K562 (cell line): Measurements from ENCODE around the gene TVP23B. TPM values are rescaled to one million over a fixed set of nuclear protein-coding genes. Genes with fewer than 3 reads are reported as not detected.
"Not testable (repeated sequence)": the region's sequence is repeated elsewhere in the genome, so short reads cannot be mapped to it uniquely, and the experiment has no call there.

Experiments
- ATAC-seq: fragments of 200-7000 bp; cut with Tn5 transposase; 3 replicates; pipeline ENCODE4 v1.9.1; 2020; ENCODE audit warnings: moderate library complexity
- BruUV-seq: library from RNA; stranded (reverse); fragments of 400-500 nt; replicated peaks from 2 replicates; lab custom pipeline; 2021; lab: Mats Ljungman, UMichigan
- CTCF ChIA-PET: fragments of 300-600 bp; formaldehyde crosslinking; extraction: SDS; loops from one replicate; lab custom pipeline; 2021; ENCODE audit warnings: low intra/inter-chr PET ratio; lab: Yijun Ruan, JAX
- POLR2A ChIA-PET: fragments of 300-600, 350-650 bp; sonication (Branson Sonifier 250); formaldehyde crosslinking; extraction: SDS; loops from one replicate; lab custom pipeline; 2021; ENCODE audit warnings: antibody characterized with exemption, inconsistent platforms; lab: Yijun Ruan, JAX
- DNase-seq, 4 experiments: peaks; one replicate each; pipeline versions ENCODE4 v3.0.0 to v3.0.0-alpha.2; 2011 to 2018; ENCODE audit warnings: low spot score in 3 of 4, mixed read lengths in 3 of 4; ENCODE audit errors: extremely low read depth in 1 of 4
- FAIRE-seq: peaks from 2 replicates; lab custom pipeline; 2011; peaks lifted over from hg19 to GRCh38; lab: Jason Lieb, UNC
- H2AFZ ChIP-seq: 2 replicates; pipeline ENCODE4 v1.6.0; 2011; ENCODE audit warnings: low read depth, low read length, control low read depth, inconsistent platforms
- H3K27ac ChIP-seq: fragments of 200-600 bp; 3 replicates; pipeline ENCODE4 v1.8.0; 2011; ENCODE audit warnings: low read depth, mild to moderate bottlenecking, control low read depth, inconsistent platforms, low read length, moderate library complexity, mixed read lengths; ENCODE audit errors: extremely low read depth
- H3K27me3 ChIP-seq, 2 experiments: fragments of 300-600 bp in 1 of 2; 2 replicates in 1 of 2; 3 replicates in 1 of 2; pipeline versions ENCODE4 v1.6.0 to v1.8.0; 2011; ENCODE audit warnings: inconsistent platforms in 2 of 2, low read length in 2 of 2, mild to moderate bottlenecking in 1 of 2, mixed read lengths in 1 of 2, moderate library complexity in 1 of 2; ENCODE audit not compliant: control insufficient read depth in 2 of 2, insufficient read depth in 2 of 2
- H3K36me3 ChIP-seq: fragments of 300-600 bp; 3 replicates; pipeline ENCODE4 v1.8.0; 2011; ENCODE audit warnings: mild to moderate bottlenecking, low read length, inconsistent platforms; ENCODE audit not compliant: control insufficient read depth, insufficient read depth
- H3K4me1 ChIP-seq, 2 experiments: fragments of 200-600 bp in 1 of 2; replicated peaks in 1 of 2; 2 replicates in 1 of 2; 3 replicates in 1 of 2; pipeline versions ENCODE4 v1.5.1 to v1.8.0; 2011; ENCODE audit warnings: inconsistent platforms in 2 of 2, low read length in 2 of 2, mild to moderate bottlenecking in 1 of 2, mixed read lengths in 1 of 2, moderate library complexity in 1 of 2; ENCODE audit not compliant: control insufficient read depth in 2 of 2, insufficient read depth in 2 of 2
- H3K4me2 ChIP-seq: 2 replicates; pipeline ENCODE4 v1.6.1; 2011; ENCODE audit warnings: low read length, control low read depth, inconsistent platforms, mixed read lengths; ENCODE audit not compliant: insufficient read depth
- H3K4me3 ChIP-seq: fragments of 200-600 bp; sonication (generic), shearing (Covaris generic); 2 replicates; pipeline ENCODE4 v1.5.1; 2016; ENCODE audit warnings: control low read depth, inconsistent platforms
- H3K79me2 ChIP-seq: fragments of 200-600 bp; 3 replicates; pipeline ENCODE4 v1.8.0; 2011; ENCODE audit warnings: low read length, inconsistent platforms; ENCODE audit not compliant: control insufficient read depth, insufficient read depth
- H3K9ac ChIP-seq, 2 experiments: 2 replicates each; pipeline versions ENCODE4 v1.6.0 to v1.6.1; 2011; ENCODE audit warnings: low read depth in 2 of 2, low read length in 2 of 2, control low read depth in 1 of 2, inconsistent platforms in 1 of 2, mild to moderate bottlenecking in 1 of 2, mixed read lengths in 1 of 2; ENCODE audit not compliant: insufficient read depth in 1 of 2
- H3K9me1 ChIP-seq: one replicate; pipeline ENCODE4 v1.6.0; 2011; ENCODE audit warnings: inconsistent platforms, mild to moderate bottlenecking, low read length, moderate library complexity; ENCODE audit not compliant: control insufficient read depth, insufficient read depth
- H3K9me3 ChIP-seq: replicated peaks from 2 replicates; pipeline ENCODE4 v1.5.1; 2011; ENCODE audit warnings: low read depth, low read length, inconsistent platforms; ENCODE audit not compliant: control insufficient read depth, insufficient read depth
- H4K20me1 ChIP-seq: replicated peaks from 2 replicates; pipeline ENCODE4 v1.6.1; 2011; ENCODE audit warnings: low read length, inconsistent platforms, mixed read lengths; ENCODE audit not compliant: control insufficient read depth, insufficient read depth
- WGBS: fragments of 100-300 bp; shearing (Covaris generic); methylation state at CpG from one replicate; pipeline ENCODE4 v1.1.6; 2016; ENCODE audit warnings: low coverage, mixed read lengths; ENCODE audit not compliant: insufficient coverage; ENCODE audit errors: missing lambda C conversion rate; 5-methylcytosine and 5-hydroxymethylcytosine counted together
- in situ Hi-C: fragments of 300-500 bp; cut with MboI; formaldehyde crosslinking; loops from 4 replicates; pipeline ENCODE4 v1.15.0; 2018; ENCODE audit warnings: inconsistent platforms, mixed read lengths
- intact Hi-C: fragments of 100-400 bp; cut with micrococcal nuclease; formaldehyde crosslinking; loops from 2 replicates; pipeline ENCODE4 v1.14.2; 2022
- polyA plus RNA-seq, 8 experiments: library from polyadenylated mRNA; depleted of rRNA in 4 of 8; stranded (reverse) in 5 of 8; unstranded in 3 of 8; fragments of >200 nt; fragmentation: Nextera tagmentation in 2 of 8; fragmentation: Illumina TruSeq in 1 of 8; extraction: Ambion mirVana in 2 of 8; extraction: Trizol in 1 of 8; gene quantifications; 2 replicates each; pipeline versions ENCODE4 v1.2.1 to v1.2.3, GENCODE V29; 2011 to 2014; ENCODE audit warnings: inconsistent platforms in 1 of 8, missing spikeins in 1 of 8
- total RNA-seq, 7 experiments: library from RNA; depleted of rRNA in 6 of 7; stranded (reverse); fragments of >200 nt in 6 of 7; fragmentation: Illumina TruSeq in 2 of 7; extraction: Trizol in 2 of 7; gene quantifications; 2 replicates each; pipeline versions ENCODE4 v1.2.1 to v1.2.3, GENCODE V29; 2011 to 2021; ENCODE audit warnings: low replicate concordance in 1 of 7

TVP23B gene
- total and polyA plus RNA-seq, 9 of the 15 experiments (the other 6 are each of a cell fraction or from before 2014, with no cell fraction given) = 10.4 to 52.8 (median 15.8) TPM

DNA sequence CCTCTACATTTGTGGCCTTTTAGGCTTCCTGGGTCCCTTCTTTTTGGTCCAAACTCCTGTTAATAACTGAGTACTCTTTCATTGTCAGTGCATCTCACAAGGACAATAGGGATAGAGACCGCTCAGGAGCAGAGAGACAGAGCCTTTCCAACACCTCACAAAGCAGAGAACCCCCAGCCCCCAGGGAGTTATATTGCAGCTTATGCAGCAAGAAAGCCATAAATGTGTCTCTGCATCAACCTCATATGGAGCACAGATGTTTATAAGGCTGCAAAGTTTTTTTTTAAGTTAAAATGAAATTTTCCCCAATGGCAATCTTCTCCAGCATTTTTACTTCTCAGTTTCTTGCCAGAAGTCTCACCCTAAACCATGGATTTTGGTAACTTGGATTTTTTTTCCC lies 30.7 kb upstream of the TVP23B start:
- H3K27me3 ChIP-seq, H3K9me3 ChIP-seq, H3K79me2 ChIP-seq, H3K36me3 ChIP-seq, intact Hi-C loops, ATAC-seq, BruUV-seq, H2AFZ ChIP-seq, H3K9ac ChIP-seq, in situ Hi-C loops, H3K4me2 ChIP-seq, DNase-seq, H3K9me1 ChIP-seq, H3K4me3 ChIP-seq, H3K4me1 ChIP-seq, H4K20me1 ChIP-seq, POLR2A ChIA-PET, CTCF ChIA-PET, FAIRE-seq, H3K27ac ChIP-seq: not testable (repeated sequence)
- no CpG with 5 or more reads among the region's 1 CpG for WGBS

DNA sequence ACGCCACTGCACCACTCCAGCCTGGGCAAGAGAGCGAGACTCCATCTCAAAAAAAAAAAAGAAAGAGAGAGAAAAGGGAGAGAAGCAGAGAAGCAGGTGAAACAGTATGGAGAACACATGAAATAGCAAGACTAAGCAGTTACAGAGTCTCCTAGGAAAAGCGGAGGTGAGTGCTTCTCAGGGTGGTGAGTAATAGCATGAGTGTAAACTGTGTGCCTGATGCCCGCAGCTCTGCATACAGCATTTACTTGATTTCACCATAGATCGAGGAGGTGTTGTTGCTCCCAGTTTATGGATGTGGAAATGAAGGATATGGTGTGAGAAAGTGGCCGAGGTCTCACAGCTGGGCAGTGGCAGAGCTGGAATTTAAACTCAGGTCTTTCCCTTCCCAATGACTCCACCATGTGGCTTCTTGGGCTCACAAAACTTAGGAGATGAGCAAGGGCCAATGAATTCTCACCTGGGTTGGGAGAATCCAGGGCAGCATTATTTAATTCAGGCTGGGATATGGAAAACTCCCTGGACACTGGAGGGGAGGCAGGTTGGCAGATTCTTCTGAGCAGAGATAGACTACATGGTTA lies 27.1 kb upstream of the TVP23B start:
- CTCF ChIA-PET = not testable (repeated sequence)

DNA sequence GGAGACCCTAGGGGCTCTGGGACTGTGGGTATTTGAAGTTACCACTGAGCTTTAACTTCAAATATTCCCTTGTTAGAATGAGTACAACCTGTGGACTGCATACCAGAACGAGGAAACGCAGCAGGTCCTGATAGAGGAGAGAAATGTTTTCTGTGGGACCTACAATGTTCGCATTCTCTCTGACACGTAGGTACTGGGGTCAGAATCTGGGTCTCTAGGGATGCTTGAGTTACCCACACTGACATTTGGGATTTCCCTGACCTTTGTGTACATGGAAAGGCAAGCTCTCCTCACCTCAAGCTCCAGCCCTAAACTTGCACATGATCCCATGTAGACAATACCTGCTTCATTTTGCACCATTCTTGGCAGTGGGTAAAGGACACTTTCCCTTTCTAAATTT lies 25.0 kb upstream of the TVP23B start:
- H3K4me2 ChIP-seq, POLR2A ChIA-PET, H3K27me3 ChIP-seq, H3K4me1 ChIP-seq, H4K20me1 ChIP-seq, DNase-seq, BruUV-seq, intact Hi-C loops, H3K79me2 ChIP-seq, H3K9me1 ChIP-seq, H2AFZ ChIP-seq, ATAC-seq, FAIRE-seq, H3K27ac ChIP-seq, CTCF ChIA-PET, H3K36me3 ChIP-seq, H3K9ac ChIP-seq, H3K4me3 ChIP-seq, in situ Hi-C loops, H3K9me3 ChIP-seq: not testable (repeated sequence)
- 0% methylated on average over 1 of the region's 4 CpGs for WGBS

More for the DNA sequence above, 27.1 kb upstream of the TVP23B start:
- H3K4me2 ChIP-seq, H3K9me1 ChIP-seq, H2AFZ ChIP-seq, H3K27me3 ChIP-seq, H3K9ac ChIP-seq, H3K4me1 ChIP-seq, H3K27ac ChIP-seq, H3K79me2 ChIP-seq, intact Hi-C loops, in situ Hi-C loops, POLR2A ChIA-PET, BruUV-seq, H3K9me3 ChIP-seq, H3K36me3 ChIP-seq, H4K20me1 ChIP-seq, DNase-seq, H3K4me3 ChIP-seq: not testable (repeated sequence)
- ATAC-seq (0 out of 3 replicates have a peak, but pooled peaks have one; percentile 38), FAIRE-seq (peak; percentile 85)
- WGBS = 60% methylated on average over 1 of the region's 6 CpGs

DNA sequence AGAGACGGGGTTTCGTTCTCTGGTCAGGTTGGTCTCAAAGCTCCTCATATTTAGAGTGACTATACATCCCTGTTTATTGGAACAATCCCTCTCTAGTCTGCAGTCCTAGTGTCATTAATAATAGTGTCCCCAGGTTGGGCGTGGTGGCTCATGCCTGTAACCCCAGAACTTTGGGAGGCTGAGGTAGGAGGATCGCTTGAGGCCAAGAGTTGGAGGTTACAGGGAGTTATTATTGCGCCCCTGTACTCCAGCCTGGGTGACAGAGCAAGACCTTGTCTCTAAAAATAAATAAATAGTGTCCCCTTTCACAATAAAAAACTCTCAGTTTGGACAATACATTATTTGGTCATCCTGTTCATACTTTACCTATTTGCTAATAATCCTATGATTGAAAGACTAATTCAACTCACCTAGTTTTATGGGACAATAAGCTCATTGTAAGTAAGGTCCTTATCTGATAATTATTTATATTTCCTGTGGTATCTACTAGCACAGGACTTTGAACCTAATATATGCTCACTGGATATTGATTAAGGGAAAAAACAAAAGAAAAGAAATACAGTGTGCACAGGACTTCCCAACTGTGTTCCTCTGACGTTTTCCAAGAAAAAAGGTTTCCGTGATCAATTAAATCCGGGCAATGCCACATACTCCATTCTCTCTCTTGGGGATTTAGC lies 23.5 kb upstream of the TVP23B start:
- CTCF ChIA-PET, in situ Hi-C loops, H3K36me3 ChIP-seq, H3K4me2 ChIP-seq, POLR2A ChIA-PET, ATAC-seq, H3K9ac ChIP-seq, H3K27me3 ChIP-seq, H3K9me1 ChIP-seq, H3K27ac ChIP-seq, H3K4me1 ChIP-seq, H3K9me3 ChIP-seq, H4K20me1 ChIP-seq, BruUV-seq, FAIRE-seq, H2AFZ ChIP-seq, H3K4me3 ChIP-seq, H3K79me2 ChIP-seq, DNase-seq, intact Hi-C loops: not testable (repeated sequence)
- 28% methylated on average over 6 of the region's 8 CpGs for WGBS
